HG02884 (cell line): ENCODE data around the gene NAT14.
"Not testable (repeated sequence)": the region's sequence is repeated elsewhere in the genome, so short reads cannot be mapped to it uniquely, and the experiment has no call there.

Experiments
- ATAC-seq: cut with Tn5 transposase; IDR thresholded peaks from one replicate; pipeline ENCODE4 v1.9.1; 2021; ENCODE audit warnings: mild to moderate bottlenecking, moderate library complexity; ENCODE audit not compliant: unreplicated experiment

NAT14 gene

DNA sequence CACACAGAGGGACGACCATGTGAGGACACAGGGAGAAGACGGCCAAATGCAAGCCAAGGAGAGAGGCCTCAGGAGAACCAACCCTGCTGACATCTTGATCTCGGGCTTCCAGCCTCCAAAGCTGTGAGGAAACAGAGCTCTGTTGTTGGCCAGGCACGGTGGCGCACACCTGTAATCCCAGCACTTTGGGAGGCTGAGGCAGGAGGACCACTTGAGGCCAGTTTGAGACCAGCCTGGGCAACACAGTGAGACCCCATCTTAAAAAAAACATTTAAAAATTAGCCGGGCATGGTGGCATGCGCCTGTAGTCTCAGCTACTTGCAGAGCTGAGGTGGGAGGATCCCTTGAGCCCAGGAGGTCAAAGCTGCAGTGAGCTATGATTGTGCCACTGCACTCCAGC is 49.3 kb downstream of the NAT14 start:
- not testable (repeated sequence) for ATAC-seq

DNA sequence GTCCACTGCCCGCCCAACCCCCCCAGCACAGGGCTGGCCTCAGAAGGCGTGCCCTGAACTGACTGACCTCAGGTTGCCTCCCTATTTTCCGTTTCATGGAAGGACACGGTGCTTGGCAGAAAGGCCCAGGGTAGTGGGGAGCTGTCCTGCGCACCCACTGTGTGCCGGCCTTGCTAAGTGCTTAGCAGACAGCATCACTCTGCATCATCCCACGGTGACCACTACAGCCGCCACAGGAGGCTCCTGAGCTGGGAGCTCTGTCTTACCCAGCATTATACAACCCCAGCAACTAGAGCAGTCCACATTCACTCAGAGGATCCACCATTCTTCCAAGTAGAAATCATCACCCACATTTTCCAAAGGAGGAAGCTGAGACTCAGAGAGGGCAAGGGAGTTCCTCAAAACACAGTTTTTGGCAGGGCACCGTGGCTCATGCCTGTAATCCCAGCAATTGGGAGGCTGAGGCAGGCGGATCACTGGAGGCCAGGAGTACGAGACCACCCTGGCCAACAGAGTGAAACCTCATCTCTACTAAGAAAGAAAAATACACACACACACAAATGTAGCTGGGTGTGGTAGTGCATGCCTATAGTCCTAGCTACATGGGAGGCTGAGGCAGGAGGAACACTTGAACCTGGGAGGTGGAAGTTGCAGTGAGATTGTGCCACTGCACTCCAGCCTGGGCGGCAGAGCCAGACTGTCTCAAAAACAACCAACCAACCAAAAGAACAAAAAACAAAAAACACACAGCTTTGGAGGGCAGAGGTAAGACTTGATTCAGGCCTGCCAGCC is 50.4 kb downstream of the NAT14 start:
- no peak for ATAC-seq

DNA sequence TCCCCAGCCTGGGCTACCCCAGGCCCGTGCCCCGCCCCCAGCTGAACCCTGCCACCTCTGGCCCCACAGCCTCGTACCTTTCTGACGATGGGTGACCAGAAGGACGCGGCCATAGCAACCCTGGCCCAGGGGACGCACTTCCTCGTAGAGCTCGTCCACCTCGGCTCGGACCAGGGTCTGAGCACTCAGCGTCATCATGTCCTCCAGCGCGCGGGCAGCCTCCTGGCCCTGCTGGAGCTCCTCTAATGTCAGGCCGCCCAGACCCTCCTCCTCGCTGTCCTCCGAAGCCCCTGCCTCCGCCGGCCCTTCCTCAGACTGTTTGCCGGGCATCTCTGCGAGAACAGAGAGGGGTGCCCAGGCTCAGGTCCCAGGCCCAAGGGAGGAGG is 51.0 kb downstream of the NAT14 start:
- ATAC-seq = no peak

DNA sequence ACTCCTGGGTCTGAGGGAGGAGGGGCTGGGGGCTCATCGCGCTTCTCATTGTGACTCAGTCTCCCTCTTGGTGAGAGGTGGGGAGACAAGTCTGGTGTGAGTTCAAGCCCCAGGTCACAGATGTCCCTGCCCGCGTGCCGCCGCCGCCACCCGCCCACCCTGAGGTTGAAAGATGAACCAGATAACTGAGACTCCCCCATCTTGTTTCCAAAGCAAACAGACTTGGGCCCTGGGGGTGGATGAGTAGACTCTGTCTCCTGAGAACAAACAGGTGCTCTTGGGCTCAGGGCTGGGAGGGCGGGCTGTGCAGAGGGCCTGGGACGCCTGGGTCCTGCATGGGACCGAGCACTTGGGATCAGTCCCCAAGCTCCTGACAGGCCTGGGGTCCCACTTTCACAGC is 51.4 kb downstream of the NAT14 start:
- no peak for ATAC-seq
